GM10248 (cell line): ENCODE results near the gene CCDC73.

ENCODE experiments used
- CTCF ChIA-PET: fragments of 300-600 bp; sonication (Branson Sonifier 250); formaldehyde crosslinking; extraction: SDS; loops from one replicate; lab custom pipeline; 2021; ENCODE audit warnings: antibody characterized with exemption; lab: Yijun Ruan, JAX
- POLR2A ChIA-PET: fragments of 350-650 bp; sonication (Branson Sonifier 250); formaldehyde crosslinking; extraction: SDS; loops from one replicate; lab custom pipeline; 2020; ENCODE audit warnings: antibody characterized with exemption; lab: Yijun Ruan, JAX
- DNase-seq: peaks from one replicate; pipeline ENCODE4 v3.0.0; 2012; ENCODE audit errors: extremely low spot score
- CTCF ChIP-seq: IDR thresholded peaks from 2 replicates; pipeline ENCODE4 v1.5.1; 2012; ENCODE audit warnings: mild to moderate bottlenecking, low read depth; ENCODE audit errors: extremely low read depth, missing control alignments, control extremely low read depth

Gene CCDC73

GRCh38 chr11:32817852-32818183 is 23.4 kb upstream of the CCDC73 start:
- ChIA-PET CTCF (interaction anchor here (3.8 kb wide), 1 partner anchor 9 kb away, joined by 14 read pairs; no protein-coding TSS in a partner anchor), POLR2A (no interaction called here)
- TF ChIP-seq CTCF, result no peak
- no peak for DNase-seq

- CTCF ChIA-PET, result interaction anchor here (0.9 to 3.8 kb wide), 3 partner anchors 8 to 18 kb away, joined by 3 to 14 read pairs (median 3); no protein-coding TSS in a partner anchor
- DNase-seq, result no peak
- TF ChIP-seq CTCF, result no peak
- POLR2A ChIA-PET, result no interaction called here
Observed at GRCh38 chr11:32817181-32817851, 22.9 kb upstream of the CCDC73 start.

- peak; percentile 74 for DNase-seq
- POLR2A ChIA-PET, result no interaction called here
- CTCF ChIA-PET, result interaction anchor here (0.6 to 3.4 kb wide), 36 partner anchors 10 to 511 kb away, joined by 3 to 44 read pairs (median 4); no protein-coding TSS in a partner anchor
- peak; percentile 79 for TF ChIP-seq CTCF
Observed at GRCh38 chr11:32809313-32809712, 14.9 kb upstream of the CCDC73 start.

- CTCF ChIA-PET, result interaction anchor here (1.4 kb wide), 1 partner anchor 13 kb away, joined by 4 read pairs; no protein-coding TSS in a partner anchor
- POLR2A ChIA-PET, result no interaction called here
- TF ChIP-seq CTCF, result no peak
Observed at GRCh38 chr11:32796425-32796824, 2.0 kb upstream of the CCDC73 start.

GRCh38 chr11:32792948-32793475 is 1.4 kb downstream of the CCDC73 start:
- peak; percentile 54 for TF ChIP-seq CTCF
- DNase-seq, result peak; percentile 55
- ChIA-PET POLR2A (no interaction called here), CTCF (interaction anchor here (0.7 to 4.7 kb wide), 10 partner anchors 8 to 480 kb away, joined by 3 to 42 read pairs (median 6); no protein-coding TSS in a partner anchor)

More at GRCh38 chr11:32796425-32796824, 2.0 kb upstream of the CCDC73 start:
- DNase-seq, result no peak

GRCh38 chr11:32792111-32792947 is 2.1 kb downstream of the CCDC73 start:
- ChIA-PET POLR2A (no interaction called here), CTCF (interaction anchor here (0.6 to 4.7 kb wide), 20 partner anchors 9 to 480 kb away, joined by 3 to 42 read pairs (median 5); no protein-coding TSS in a partner anchor)
- TF ChIP-seq CTCF, result no peak
- DNase-seq, result no peak
